Loucy (cell line): Measurements from ENCODE around the gene INPP5J.

Experiments
- EZH2phosphoT487 ChIP-seq: fragments of 200-600 bp; IDR thresholded peaks from 2 replicates; pipeline ENCODE4 v1.6.1; 2018; ENCODE audit warnings: antibody characterized with exemption, mild to moderate bottlenecking, moderate library complexity, borderline replicate concordance
- TF ChIP-seq, protein P1 (sequence below): fragments of 200-600 bp; sonication (generic); conservative IDR thresholded peaks from 2 replicates; pipeline ENCODE4 v1.5.1; 2014; ENCODE audit warnings: mild to moderate bottlenecking, antibody characterized with exemption, low read length

DNA sequence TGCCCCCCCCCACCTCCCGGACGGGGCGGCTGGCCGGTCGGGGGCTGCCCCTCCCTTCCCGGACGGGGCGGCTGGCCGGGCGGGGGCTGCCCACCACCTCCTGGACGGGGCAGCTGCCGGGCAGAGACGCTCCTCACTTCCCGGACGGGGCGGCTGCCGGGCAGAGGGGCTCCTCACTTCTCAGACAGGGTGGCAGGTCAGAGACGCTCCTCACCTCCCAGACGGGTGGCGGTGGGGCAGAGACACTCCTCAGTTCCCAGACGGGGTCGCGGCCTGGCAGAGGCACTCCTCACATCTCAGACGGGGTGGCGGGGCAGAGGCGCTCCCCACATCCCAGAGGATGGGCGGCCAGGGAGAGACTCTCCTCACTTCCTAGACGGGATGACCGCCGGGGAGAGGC, 61.2 kb downstream of the INPP5J start:
- TF ChIP-seq, protein P1, sequence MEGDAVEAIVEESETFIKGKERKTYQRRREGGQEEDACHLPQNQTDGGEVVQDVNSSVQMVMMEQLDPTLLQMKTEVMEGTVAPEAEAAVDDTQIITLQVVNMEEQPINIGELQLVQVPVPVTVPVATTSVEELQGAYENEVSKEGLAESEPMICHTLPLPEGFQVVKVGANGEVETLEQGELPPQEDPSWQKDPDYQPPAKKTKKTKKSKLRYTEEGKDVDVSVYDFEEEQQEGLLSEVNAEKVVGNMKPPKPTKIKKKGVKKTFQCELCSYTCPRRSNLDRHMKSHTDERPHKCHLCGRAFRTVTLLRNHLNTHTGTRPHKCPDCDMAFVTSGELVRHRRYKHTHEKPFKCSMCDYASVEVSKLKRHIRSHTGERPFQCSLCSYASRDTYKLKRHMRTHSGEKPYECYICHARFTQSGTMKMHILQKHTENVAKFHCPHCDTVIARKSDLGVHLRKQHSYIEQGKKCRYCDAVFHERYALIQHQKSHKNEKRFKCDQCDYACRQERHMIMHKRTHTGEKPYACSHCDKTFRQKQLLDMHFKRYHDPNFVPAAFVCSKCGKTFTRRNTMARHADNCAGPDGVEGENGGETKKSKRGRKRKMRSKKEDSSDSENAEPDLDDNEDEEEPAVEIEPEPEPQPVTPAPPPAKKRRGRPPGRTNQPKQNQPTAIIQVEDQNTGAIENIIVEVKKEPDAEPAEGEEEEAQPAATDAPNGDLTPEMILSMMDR: no peak
- no peak for TF ChIP-seq EZH2phosphoT487
